ENCODE measurements around the gene FLNB. TPM values are rescaled to one million over a fixed set of nuclear protein-coding genes. Genes with fewer than 3 reads are reported as not detected.

The FLNB gene
- total RNA-seq, 1 donor, result 274 TPM

DNA sequence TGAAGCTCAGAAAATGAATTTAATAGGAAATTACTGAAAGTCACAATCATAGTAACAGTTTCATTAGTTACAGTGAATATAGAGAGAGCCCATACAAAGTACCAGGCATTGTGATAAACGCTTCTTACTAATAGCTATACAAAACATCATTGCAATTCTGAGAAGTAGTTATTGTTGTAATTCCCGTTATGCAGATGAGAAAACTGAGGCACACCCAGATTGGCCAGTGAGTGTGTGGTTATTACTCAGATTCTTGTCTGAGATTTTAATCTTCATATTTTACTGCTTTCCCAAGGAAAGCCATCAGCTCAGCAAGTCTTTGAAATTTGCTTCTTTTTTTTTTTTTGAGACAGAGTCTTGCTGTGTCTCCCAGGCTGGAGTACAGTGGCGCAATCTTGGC, 14.3 kb downstream of the FLNB start:
- H2AFZ ChIP-seq (ENCODE audit: low read length), result no peak overlapping the region
- TF ChIP-seq, protein P1, sequence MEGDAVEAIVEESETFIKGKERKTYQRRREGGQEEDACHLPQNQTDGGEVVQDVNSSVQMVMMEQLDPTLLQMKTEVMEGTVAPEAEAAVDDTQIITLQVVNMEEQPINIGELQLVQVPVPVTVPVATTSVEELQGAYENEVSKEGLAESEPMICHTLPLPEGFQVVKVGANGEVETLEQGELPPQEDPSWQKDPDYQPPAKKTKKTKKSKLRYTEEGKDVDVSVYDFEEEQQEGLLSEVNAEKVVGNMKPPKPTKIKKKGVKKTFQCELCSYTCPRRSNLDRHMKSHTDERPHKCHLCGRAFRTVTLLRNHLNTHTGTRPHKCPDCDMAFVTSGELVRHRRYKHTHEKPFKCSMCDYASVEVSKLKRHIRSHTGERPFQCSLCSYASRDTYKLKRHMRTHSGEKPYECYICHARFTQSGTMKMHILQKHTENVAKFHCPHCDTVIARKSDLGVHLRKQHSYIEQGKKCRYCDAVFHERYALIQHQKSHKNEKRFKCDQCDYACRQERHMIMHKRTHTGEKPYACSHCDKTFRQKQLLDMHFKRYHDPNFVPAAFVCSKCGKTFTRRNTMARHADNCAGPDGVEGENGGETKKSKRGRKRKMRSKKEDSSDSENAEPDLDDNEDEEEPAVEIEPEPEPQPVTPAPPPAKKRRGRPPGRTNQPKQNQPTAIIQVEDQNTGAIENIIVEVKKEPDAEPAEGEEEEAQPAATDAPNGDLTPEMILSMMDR (IDR thresholded peaks at IDR 0.05; ENCODE audit: extremely low read depth, low read depth, low read length), result no peak
- H3K79me2 ChIP-seq (ENCODE audit: insufficient read depth, low read length), result peaks cover 98% of the 10 kb centered on the region
- H3K27ac ChIP-seq (ENCODE audit: low read depth, low read length), result no peak overlapping the region
- peaks cover 81% of the 10 kb centered on the region for H4K20me1 ChIP-seq (ENCODE audit: insufficient read depth, low read length)
- H3K27me3 ChIP-seq (ENCODE audit: insufficient read depth, low read length), result no peaks in the 10 kb centered on the region
- H3K4me3 ChIP-seq (ENCODE audit: insufficient read depth, low read length), result no peak overlapping the region
- no peak for DNase-seq (ENCODE audit: insufficient read length, low spot score, missing footprints)
- H3K36me3 ChIP-seq (ENCODE audit: insufficient read depth, low read length), result peaks cover 4% of the 10 kb centered on the region
- H3K4me2 ChIP-seq (ENCODE audit: insufficient read depth, low read length), result no peak overlapping the region
- peaks cover 9% of the 10 kb centered on the region for H3K4me1 ChIP-seq (ENCODE audit: insufficient read depth, low read length)
- no peaks in the 10 kb centered on the region for H3K9me3 ChIP-seq (ENCODE audit: low read depth, low read length)

DNA sequence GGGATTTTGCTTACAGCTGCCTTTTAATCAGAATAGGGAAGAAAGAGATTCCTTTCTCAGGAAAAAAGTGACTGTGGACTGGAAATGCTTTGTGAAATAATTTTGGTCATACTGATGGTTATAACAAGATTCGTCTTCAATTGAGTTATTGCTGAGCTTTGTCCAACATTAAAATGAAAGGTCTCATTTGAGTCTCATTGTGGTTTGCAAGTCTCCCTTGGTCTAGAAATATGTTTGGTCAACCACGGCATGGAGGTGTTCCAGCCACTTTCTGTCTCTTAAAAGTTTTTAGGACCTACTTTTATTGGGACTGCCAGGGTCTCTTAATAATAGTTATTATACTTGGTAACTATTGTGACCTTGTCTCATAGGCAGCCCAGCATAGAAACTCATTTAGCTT, 15.3 kb downstream of the FLNB start:
- H3K9me3 ChIP-seq (ENCODE audit: low read depth, low read length), result no peaks in the 10 kb centered on the region
- peaks cover 95% of the 10 kb centered on the region for H3K79me2 ChIP-seq (ENCODE audit: insufficient read depth, low read length)
- no peak overlapping the region for H2AFZ ChIP-seq (ENCODE audit: low read length)
- no peak for DNase-seq (ENCODE audit: insufficient read length, low spot score, missing footprints)
- peaks cover 4% of the 10 kb centered on the region for H3K36me3 ChIP-seq (ENCODE audit: insufficient read depth, low read length)
- H4K20me1 ChIP-seq (ENCODE audit: insufficient read depth, low read length), result peaks cover 80% of the 10 kb centered on the region
- no peak overlapping the region for H3K4me2 ChIP-seq (ENCODE audit: insufficient read depth, low read length)
- TF ChIP-seq, protein P1 (IDR thresholded peaks at IDR 0.05; ENCODE audit: extremely low read depth, low read depth, low read length), result no peak
- peak overlapping the region; percentile 28 for H3K27ac ChIP-seq (ENCODE audit: low read depth, low read length)
- H3K4me1 ChIP-seq (ENCODE audit: insufficient read depth, low read length), result peaks cover 9% of the 10 kb centered on the region
- H3K27me3 ChIP-seq (ENCODE audit: insufficient read depth, low read length), result no peaks in the 10 kb centered on the region
- H3K4me3 ChIP-seq (ENCODE audit: insufficient read depth, low read length), result no peak overlapping the region

DNA sequence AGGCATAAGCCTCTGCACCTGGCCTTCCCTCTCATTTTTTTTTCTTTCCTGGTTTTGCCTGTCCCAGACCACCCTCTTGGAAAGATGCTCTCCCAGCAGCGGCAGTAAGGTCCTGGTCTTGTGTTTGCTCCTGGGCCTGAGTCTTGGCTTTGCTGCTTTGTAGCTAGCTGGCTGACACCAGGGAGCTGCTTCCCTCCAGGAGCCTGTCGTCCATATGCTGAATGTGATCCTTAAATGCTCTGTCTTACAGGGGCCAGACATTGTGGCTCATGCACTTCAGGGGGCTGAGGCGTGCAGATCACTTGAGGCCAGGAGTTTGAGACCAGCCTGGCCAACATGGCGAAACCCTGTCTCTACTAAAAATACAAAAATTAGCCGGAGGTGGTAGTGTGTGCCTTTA, 17.2 kb downstream of the FLNB start:
- DNase-seq (ENCODE audit: insufficient read length, low spot score, missing footprints), result peak; percentile 3
- H3K4me1 ChIP-seq (ENCODE audit: insufficient read depth, low read length), result peaks cover 9% of the 10 kb centered on the region
- H3K36me3 ChIP-seq (ENCODE audit: insufficient read depth, low read length), result peaks cover 8% of the 10 kb centered on the region
- no peak overlapping the region for H2AFZ ChIP-seq (ENCODE audit: low read length)
- H3K27ac ChIP-seq (ENCODE audit: low read depth, low read length), result no peak overlapping the region
- H3K4me2 ChIP-seq (ENCODE audit: insufficient read depth, low read length), result no peak overlapping the region
- TF ChIP-seq, protein P1 (IDR thresholded peaks at IDR 0.05; ENCODE audit: extremely low read depth, low read depth, low read length), result no peak
- no peaks in the 10 kb centered on the region for H3K9me3 ChIP-seq (ENCODE audit: low read depth, low read length)
- no peak overlapping the region for H3K4me3 ChIP-seq (ENCODE audit: insufficient read depth, low read length)
- H3K27me3 ChIP-seq (ENCODE audit: insufficient read depth, low read length), result no peaks in the 10 kb centered on the region
- H4K20me1 ChIP-seq (ENCODE audit: insufficient read depth, low read length), result peaks cover 71% of the 10 kb centered on the region
- peaks cover 95% of the 10 kb centered on the region for H3K79me2 ChIP-seq (ENCODE audit: insufficient read depth, low read length)

DNA sequence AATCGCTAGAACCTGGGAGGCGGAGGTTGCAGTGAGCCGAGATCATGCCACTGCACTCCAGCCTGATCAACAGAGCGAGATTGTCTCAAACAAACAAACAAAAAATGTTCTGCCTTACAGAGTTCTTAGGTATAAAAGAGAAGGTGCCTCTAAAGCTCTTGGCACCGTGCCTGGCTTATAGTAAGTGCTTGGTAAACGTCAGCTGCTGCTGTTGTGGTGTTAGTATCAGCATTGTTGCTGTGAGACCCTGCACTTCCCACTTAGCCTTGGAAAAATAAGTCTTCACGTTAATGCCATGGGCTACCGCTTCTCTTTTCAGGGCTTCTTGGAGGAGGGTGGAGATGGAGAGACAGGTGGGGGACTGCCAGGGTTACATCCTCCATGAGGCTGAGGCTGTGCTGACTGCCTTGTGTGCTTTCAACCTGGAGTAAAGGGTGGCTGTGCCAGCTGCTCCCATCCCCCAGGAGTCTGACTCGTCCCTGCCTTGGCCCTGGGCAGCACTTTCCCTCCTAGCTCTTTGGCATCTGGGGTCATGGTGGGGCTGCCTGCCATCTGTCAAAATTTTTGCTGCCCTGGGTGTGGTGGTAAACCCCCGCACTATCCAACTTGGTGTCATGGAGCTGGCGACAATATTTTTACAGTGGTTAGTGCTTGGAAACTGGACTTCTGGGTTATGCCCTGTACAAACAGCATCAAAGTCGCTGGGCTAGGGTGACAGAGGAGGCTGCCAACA, 17.8 kb downstream of the FLNB start:
- peak overlapping the region; percentile 55 for H3K27ac ChIP-seq (ENCODE audit: low read depth, low read length)

More for the DNA sequence above, 17.8 kb downstream of the FLNB start:
- Histone ChIP-seq H3K9me3 (ENCODE audit: low read depth, low read length) (no peaks in the 10 kb centered on the region), H3K4me3 (ENCODE audit: insufficient read depth, low read length) (no peak overlapping the region), H4K20me1 (ENCODE audit: insufficient read depth, low read length) (peaks cover 71% of the 10 kb centered on the region), H2AFZ (ENCODE audit: low read length) (no peak overlapping the region), H3K27me3 (ENCODE audit: insufficient read depth, low read length) (no peaks in the 10 kb centered on the region), H3K79me2 (ENCODE audit: insufficient read depth, low read length) (peaks cover 95% of the 10 kb centered on the region), H3K36me3 (ENCODE audit: insufficient read depth, low read length) (peaks cover 8% of the 10 kb centered on the region), H3K4me1 (ENCODE audit: insufficient read depth, low read length) (peaks cover 9% of the 10 kb centered on the region), H3K4me2 (ENCODE audit: insufficient read depth, low read length) (peak overlapping the region; percentile 17)
- no peak for DNase-seq (ENCODE audit: insufficient read length, low spot score, missing footprints)
- TF ChIP-seq, protein P1 (IDR thresholded peaks at IDR 0.05; ENCODE audit: extremely low read depth, low read depth, low read length), result no peak
